ENCODE results near the gene PARD6B. TPM values are rescaled to one million over a fixed set of nuclear protein-coding genes. Genes with fewer than 3 reads are reported as not detected.

PARD6B gene
- total and polyA plus RNA-seq, 2 of the 4 experiments (the other 2 are of a cell fraction) = 0.17 to 0.90 TPM

DNA sequence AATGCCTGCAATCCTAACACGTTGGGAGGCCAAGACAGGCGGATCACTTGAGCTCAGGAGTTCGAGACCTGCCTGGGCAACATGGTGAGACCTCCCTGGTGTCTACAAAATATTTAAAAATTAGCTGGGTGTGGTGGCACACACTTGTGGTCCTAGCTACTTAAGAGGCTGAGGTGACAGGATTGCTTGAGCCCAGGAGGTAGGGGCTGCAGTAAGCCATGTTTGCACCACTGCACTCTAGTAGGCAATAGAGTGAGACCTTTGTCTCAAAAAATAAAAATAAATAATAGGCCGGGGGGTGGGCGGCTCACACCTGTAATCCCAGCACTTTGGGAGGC, 21.8 kb upstream of the PARD6B start:
- POLR2A ChIA-PET (ENCODE audit: unreplicated experiment) = no interaction called here
- Histone ChIP-seq H2BK20ac (ENCODE audit: low read depth, low read length) (no peak overlapping the region; the same call in 1 of the 2 replicates), H3K14ac (replicated peaks; ENCODE audit: low read depth, low read length) (no peak overlapping the region), H2BK5ac (ENCODE audit: low read depth, low read length, poor library complexity, severe bottlenecking) (no peak overlapping the region), H4K91ac (ENCODE audit: insufficient read depth, low read depth, low read length) (no peak overlapping the region), H3K4me2 (ENCODE audit: low read depth, low read length) (no peak overlapping the region), H4K8ac (ENCODE audit: low read depth in 2 of 2, low read length in 2 of 2) (no peak overlapping the region; a peak in 1 of 4 replicates), H3K9me1 (ENCODE audit: insufficient read depth, low read length) (peaks cover 6% of the 10 kb centered on the region), H3K4me3 (ENCODE audit: insufficient read depth, low read depth, low read length) (no peak overlapping the region), H2AK9ac (replicated peaks; ENCODE audit: low read depth, low read length, poor library complexity) (no peak overlapping the region), H3K18ac (ENCODE audit: low read depth, low read length) (no peak overlapping the region), H4K20me1 (ENCODE audit: insufficient read depth, low read length) (no peaks in the 10 kb centered on the region), H3K9me3 (ENCODE audit: control insufficient read depth, insufficient read depth, low read length) (no peaks in the 10 kb centered on the region), H2AFZ (replicated peaks; ENCODE audit: low read length, poor library complexity) (no peak overlapping the region), H3K36me3 (ENCODE audit: control insufficient read depth, insufficient read depth, low read length) (no peaks in the 10 kb centered on the region), H2AK5ac (ENCODE audit: low read depth, low read length) (peak overlapping the region; percentile 35; the same call in 1 of the 2 replicates), H3K27me3 (ENCODE audit: control insufficient read depth, insufficient read depth, low read length) (no peaks in the 10 kb centered on the region), H3K56ac (ENCODE audit: extremely low read depth, insufficient read depth, low read length) (no peak overlapping the region), H3K4ac (ENCODE audit: low read depth, low read length) (no peak overlapping the region), H2BK15ac (ENCODE audit: low read depth, low read length) (no peak overlapping the region), H2BK120ac (ENCODE audit: low read depth, low read length) (no peak overlapping the region), H3K79me1 (ENCODE audit: low read depth in 1 of 2, low read length in 2 of 2) (0 out of 4 replicates have a peak, but pooled peaks cover 0 to 3% of the 10 kb centered on the region in 2 experiments), H3K4me1 (ENCODE audit: control insufficient read depth, insufficient read depth, low read length) (peaks cover 14% of the 10 kb centered on the region), H3K23ac (ENCODE audit: low read depth, low read length) (no peak overlapping the region), H4K5ac (ENCODE audit: low read depth, low read length) (0 out of 2 replicates have a peak overlapping the region, but pooled peaks have one; percentile 14), H3K27ac (ENCODE audit: insufficient read depth, low read length) (no peak overlapping the region), H3K9ac (ENCODE audit: low read depth, low read length) (no peak overlapping the region)
- CTCF ChIA-PET = no interaction called here
- no TSS peak for BruUV-seq (replicated peaks)
- DNase-seq (no peak), ATAC-seq (ENCODE audit: low read depth) (no peak)
- TF ChIP-seq POLR2A (IDR thresholded peaks at IDR 0.05; ENCODE audit: low read depth, low read length) (no peak), BHLHE40 (IDR thresholded peaks at IDR 0.05; ENCODE audit: low read depth, low read length) (no peak), MXI1 (IDR thresholded peaks at IDR 0.05; ENCODE audit: borderline replicate concordance, low read depth, low read length) (no peak), RCOR1 (IDR thresholded peaks at IDR 0.05; ENCODE audit: insufficient replicate concordance, low read length) (no peak), RAD21 (IDR thresholded peaks at IDR 0.05; ENCODE audit: low read length) (no peak)
- TF ChIP-seq, protein P1, sequence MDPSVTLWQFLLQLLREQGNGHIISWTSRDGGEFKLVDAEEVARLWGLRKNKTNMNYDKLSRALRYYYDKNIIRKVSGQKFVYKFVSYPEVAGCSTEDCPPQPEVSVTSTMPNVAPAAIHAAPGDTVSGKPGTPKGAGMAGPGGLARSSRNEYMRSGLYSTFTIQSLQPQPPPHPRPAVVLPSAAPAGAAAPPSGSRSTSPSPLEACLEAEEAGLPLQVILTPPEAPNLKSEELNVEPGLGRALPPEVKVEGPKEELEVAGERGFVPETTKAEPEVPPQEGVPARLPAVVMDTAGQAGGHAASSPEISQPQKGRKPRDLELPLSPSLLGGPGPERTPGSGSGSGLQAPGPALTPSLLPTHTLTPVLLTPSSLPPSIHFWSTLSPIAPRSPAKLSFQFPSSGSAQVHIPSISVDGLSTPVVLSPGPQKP (IDR thresholded peaks at IDR 0.05; ENCODE audit: borderline replicate concordance, low read depth, low read length) = no peak
- 56% methylated on average over 3 of the region's 5 CpGs; no CpG with 5 or more reads in 1 of the 2 experiments for WGBS, 2 experiments (ENCODE audit: extremely low coverage in 2 of 2, insufficient read length in 1 of 2)
- dilution Hi-C loops (cut with HindIII; ENCODE audit: low sequenced_read_pairs, unreplicated experiment) = no loop called here
- intact Hi-C loops (cut with micrococcal nuclease) = loop anchor here (5.0 kb wide), 1 partner anchor 62 kb away; no protein-coding TSS in a partner anchor
- in situ Hi-C loops (cut with MboI; ENCODE audit: low sequenced_read_pairs) = no loop called here
